IMR-90 (cell line): Measurements from ENCODE around the gene BAMBI. TPM values are rescaled to one million over a fixed set of nuclear protein-coding genes. Genes with fewer than 3 reads are reported as not detected.

Source experiments
- ATAC-seq: fragments of 200-7000 bp; cut with Tn5 transposase; 2 replicates; pipeline ENCODE4 v1.9.1; 2020; ENCODE audit warnings: low read depth, mild to moderate bottlenecking, moderate library complexity
- BruUV-seq: library from RNA; stranded (reverse); fragments of 400-500 nt; replicated peaks from 2 replicates; lab custom pipeline; 2021; lab: Mats Ljungman, UMichigan
- CTCF ChIA-PET: fragments of 300-600 bp; formaldehyde crosslinking; extraction: SDS; loops from one replicate; lab custom pipeline; 2021; ENCODE audit warnings: antibody characterized with exemption; lab: Yijun Ruan, JAX
- POLR2A ChIA-PET: fragments of 300-600 bp; sonication (Branson Sonifier 250); formaldehyde crosslinking; loops from one replicate; lab custom pipeline; 2022; ENCODE audit warnings: antibody characterized with exemption; ENCODE audit not compliant: unreplicated experiment; lab: Charles Lee
- DNase-seq: peaks from one replicate; pipeline ENCODE4 v3.0.0; 2013
- H2AFZ ChIP-seq: replicated peaks from 2 replicates; pipeline ENCODE3; 2013; ENCODE audit warnings: low read length, mild to moderate bottlenecking; ENCODE audit not compliant: poor library complexity
- H2AK5ac ChIP-seq: 2 replicates; pipeline ENCODE4 v1.6.1; 2013; ENCODE audit warnings: low read depth, low read length, inconsistent platforms
- H2AK9ac ChIP-seq: replicated peaks from 2 replicates; pipeline ENCODE3; 2013; ENCODE audit warnings: mild to moderate bottlenecking, low read depth, low read length, moderate library complexity; ENCODE audit not compliant: poor library complexity
- H2BK120ac ChIP-seq: 2 replicates; pipeline ENCODE4 v1.6.1; 2013; ENCODE audit warnings: low read depth, low read length, inconsistent platforms
- H2BK15ac ChIP-seq: 3 replicates; pipeline ENCODE4 v1.6.1; 2013; ENCODE audit warnings: low read depth, low read length, inconsistent platforms
- H2BK20ac ChIP-seq: 2 replicates; pipeline ENCODE4 v1.6.1; 2013; ENCODE audit warnings: low read depth, mild to moderate bottlenecking, inconsistent platforms, low read length, moderate library complexity
- H2BK5ac ChIP-seq: 2 replicates; pipeline ENCODE4 v1.6.1; 2013; ENCODE audit warnings: mild to moderate bottlenecking, low read depth, low read length, inconsistent platforms; ENCODE audit not compliant: poor library complexity, severe bottlenecking
- H3K14ac ChIP-seq: replicated peaks from 2 replicates; pipeline ENCODE4 v1.6.1; 2013; ENCODE audit warnings: low read depth, low read length, inconsistent platforms
- H3K18ac ChIP-seq: 2 replicates; pipeline ENCODE4 v1.6.1; 2013; ENCODE audit warnings: low read depth, low read length, control low read depth
- H3K23ac ChIP-seq: 2 replicates; pipeline ENCODE4 v1.6.1; 2013; ENCODE audit warnings: low read depth, low read length, inconsistent platforms
- H3K27ac ChIP-seq: 2 replicates; pipeline ENCODE4 v1.5.1; 2013; ENCODE audit warnings: mild to moderate bottlenecking, control low read depth, low read length; ENCODE audit not compliant: insufficient read depth
- H3K27me3 ChIP-seq: 2 replicates; pipeline ENCODE4 v1.6.1; 2013; ENCODE audit warnings: low read length; ENCODE audit not compliant: control insufficient read depth, insufficient read depth
- H3K36me3 ChIP-seq: 2 replicates; pipeline ENCODE4 v1.6.1; 2013; ENCODE audit warnings: low read length, mixed read lengths; ENCODE audit not compliant: control insufficient read depth, insufficient read depth
- H3K4ac ChIP-seq: 2 replicates; pipeline ENCODE4 v1.6.1; 2013; ENCODE audit warnings: low read depth, low read length, inconsistent platforms
- H3K4me1 ChIP-seq: 2 replicates; pipeline ENCODE4 v1.6.1; 2013; ENCODE audit warnings: low read length, mixed read lengths; ENCODE audit not compliant: control insufficient read depth, insufficient read depth
- H3K4me2 ChIP-seq: 2 replicates; pipeline ENCODE4 v1.6.1; 2013; ENCODE audit warnings: low read depth, mild to moderate bottlenecking, control low read depth, low read length, moderate library complexity
- H3K4me3 ChIP-seq: 2 replicates; pipeline ENCODE4 v1.5.1; 2013; ENCODE audit warnings: low read depth, mild to moderate bottlenecking, control low read depth, low read length, moderate library complexity; ENCODE audit not compliant: insufficient read depth
- H3K56ac ChIP-seq: 2 replicates; pipeline ENCODE4 v1.6.1; 2013; ENCODE audit warnings: low read length, inconsistent platforms; ENCODE audit not compliant: insufficient read depth; ENCODE audit errors: extremely low read depth
- H3K79me1 ChIP-seq, 2 experiments: 2 replicates each; pipeline ENCODE4 v1.6.1; 2013; ENCODE audit warnings: low read length in 2 of 2, inconsistent platforms in 1 of 2, low read depth in 1 of 2
- H3K9ac ChIP-seq: 2 replicates; pipeline ENCODE4 v1.6.1; 2013; ENCODE audit warnings: low read depth, low read length, control low read depth
- H3K9me1 ChIP-seq: 2 replicates; pipeline ENCODE4 v1.6.1; 2013; ENCODE audit warnings: low read length, inconsistent platforms; ENCODE audit not compliant: insufficient read depth
- H3K9me3 ChIP-seq: 2 replicates; pipeline ENCODE4 v1.6.1; 2013; ENCODE audit warnings: low read length; ENCODE audit not compliant: control insufficient read depth, insufficient read depth
- H4K20me1 ChIP-seq: 2 replicates; pipeline ENCODE4 v1.6.1; 2013; ENCODE audit warnings: low read length, inconsistent platforms; ENCODE audit not compliant: insufficient read depth
- H4K5ac ChIP-seq: 2 replicates; pipeline ENCODE4 v1.6.1; 2013; ENCODE audit warnings: mild to moderate bottlenecking, low read depth, low read length, control low read depth
- H4K8ac ChIP-seq, 2 experiments: 2 replicates each; pipeline ENCODE4 v1.6.1; 2013; ENCODE audit warnings: low read depth in 2 of 2, low read length in 2 of 2, control low read depth in 1 of 2, inconsistent platforms in 1 of 2
- H4K91ac ChIP-seq: 2 replicates; pipeline ENCODE4 v1.6.1; 2013; ENCODE audit warnings: low read depth, low read length, inconsistent platforms; ENCODE audit not compliant: insufficient read depth
- BHLHE40 ChIP-seq: fragments of 150-350 bp; IDR thresholded peaks from 2 replicates; pipeline ENCODE4 v1.6.1; 2016; ENCODE audit warnings: mild to moderate bottlenecking, low read depth, low read length
- CEBPB ChIP-seq: IDR thresholded peaks from 2 replicates; pipeline ENCODE4 v1.6.1; 2012; ENCODE audit warnings: low read depth, low read length, improper control_type of control experiment
- CHD1 ChIP-seq: IDR thresholded peaks from 2 replicates; pipeline ENCODE4 v1.6.1; 2012; ENCODE audit warnings: low read depth, low read length, improper control_type of control experiment
- ELK1 ChIP-seq: fragments of 150-350 bp; IDR thresholded peaks from 2 replicates; pipeline ENCODE4 v1.6.1; 2016; ENCODE audit warnings: low read depth, mild to moderate bottlenecking, low read length, moderate library complexity, borderline replicate concordance
- MAFK ChIP-seq: IDR thresholded peaks from 2 replicates; pipeline ENCODE4 v1.6.1; 2012; ENCODE audit warnings: low read depth, low read length, improper control_type of control experiment
- MXI1 ChIP-seq: IDR thresholded peaks from 2 replicates; pipeline ENCODE4 v1.6.1; 2012; ENCODE audit warnings: low read depth, mild to moderate bottlenecking, low read length, moderate library complexity, borderline replicate concordance
- NFE2L2 ChIP-seq: fragments of 150-350 bp; IDR thresholded peaks from 2 replicates; pipeline ENCODE4 v1.6.1; 2016; ENCODE audit warnings: low read depth, mild to moderate bottlenecking, low read length
- POLR2A ChIP-seq: IDR thresholded peaks from 2 replicates; pipeline ENCODE4 v1.6.1; 2012; ENCODE audit warnings: mild to moderate bottlenecking, low read depth, low read length
- RAD21 ChIP-seq: IDR thresholded peaks from 2 replicates; pipeline ENCODE4 v1.6.1; 2012; ENCODE audit warnings: low read length, improper control_type of control experiment
- RCOR1 ChIP-seq: IDR thresholded peaks from 2 replicates; pipeline ENCODE4 v1.6.1; 2012; ENCODE audit warnings: mild to moderate bottlenecking, low read length, improper control_type of control experiment; ENCODE audit not compliant: insufficient replicate concordance
- RFX5 ChIP-seq: IDR thresholded peaks from 2 replicates; pipeline ENCODE4 v1.8.0; 2012; ENCODE audit warnings: low read depth, mild to moderate bottlenecking, low read length, moderate library complexity
- SMC3 ChIP-seq: fragments of 150-350 bp; IDR thresholded peaks from 2 replicates; pipeline ENCODE4 v1.6.1; 2016; ENCODE audit warnings: low read depth, mild to moderate bottlenecking, antibody characterized with exemption, low read length, moderate library complexity
- USF2 ChIP-seq: fragments of 150-350 bp; IDR thresholded peaks from 2 replicates; pipeline ENCODE4 v1.6.1; 2017; ENCODE audit warnings: mild to moderate bottlenecking, antibody characterized with exemption, low read length, low read depth
- WGBS, 2 experiments: methylation state at CpG; one replicate each; pipeline versions ENCODE4 v1.1.5 to v1.1.7; 2013; ENCODE audit warnings: missing lambda C conversion rate in 2 of 2; ENCODE audit not compliant: insufficient read length in 1 of 2; ENCODE audit errors: extremely low coverage in 2 of 2; 5-methylcytosine and 5-hydroxymethylcytosine counted together
- dilution Hi-C: fragments of 300-500 bp; cut with HindIII; formaldehyde crosslinking; loops from one replicate; pipeline ENCODE4 v1.14.3; 2018; ENCODE audit warnings: low sequenced_read_pairs; ENCODE audit not compliant: unreplicated experiment
- in situ Hi-C: fragments of 300-500 bp; cut with MboI; formaldehyde crosslinking; loops from 3 replicates; pipeline ENCODE4 v1.14.3; 2019; ENCODE audit warnings: low sequenced_read_pairs, inconsistent platforms, mixed read lengths
- intact Hi-C: fragments of 100-400 bp; cut with micrococcal nuclease; formaldehyde crosslinking; loops from 2 replicates; pipeline ENCODE4 v1.10.0; 2022
- polyA plus RNA-seq, 3 experiments: library from polyadenylated mRNA; depleted of rRNA; stranded (reverse); fragments of >200 nt; gene quantifications; 2 replicates each; pipeline ENCODE4 v1.2.3, GENCODE V29; 2012; ENCODE audit warnings: low replicate concordance in 1 of 3
- total RNA-seq: library from RNA; depleted of rRNA; stranded (reverse); fragments of >200 nt; gene quantifications from 2 replicates; pipeline ENCODE4 v1.2.3, GENCODE V29; 2012

The BAMBI gene
- total and polyA plus RNA-seq, 2 of the 4 experiments (the other 2 are of a cell fraction), result 14.4 to 19.4 TPM

GRCh38 chr10:28719789-28720436, 42.6 kb downstream of the BAMBI start:
- no peak overlapping the region for H3K14ac ChIP-seq
- dilution Hi-C loops, result no loop called here
- peak overlapping the region in 1 of 2 experiments; percentile 50; a peak in 1 of 4 replicates for H4K8ac ChIP-seq
- H3K23ac ChIP-seq, result no peak overlapping the region
- in situ Hi-C loops, result no loop called here
- H2AK5ac ChIP-seq, result no peak overlapping the region; the same call in 1 of the 2 replicates
- H3K4me1 ChIP-seq, result peaks cover 10% of the 10 kb centered on the region
- H3K9me1 ChIP-seq, result no peaks in the 10 kb centered on the region
- no peak overlapping the region for H4K91ac ChIP-seq
- no peak overlapping the region; the same call in 2 of the 3 replicates for H2BK15ac ChIP-seq
- no peaks in the 10 kb centered on the region for H4K20me1 ChIP-seq
- H3K27me3 ChIP-seq, result no peaks in the 10 kb centered on the region
- CTCF ChIA-PET, result interaction anchor here (0.8 kb wide), 1 partner anchor 56 kb away, joined by 3 read pairs; no protein-coding TSS in a partner anchor
- POLR2A ChIA-PET, result no interaction called here
- no peak overlapping the region for H2AK9ac ChIP-seq
- H3K79me1 ChIP-seq, result no peaks in the 10 kb centered on the region
- H2BK5ac ChIP-seq, result peak overlapping the region; percentile 53
- no peak overlapping the region for H3K9ac ChIP-seq
- TF ChIP-seq RAD21 (no peak), CHD1 (no peak), CEBPB (no peak), BHLHE40 (no peak), USF2 (no peak), ELK1 (no peak), POLR2A (no peak), NFE2L2 (peak; percentile 96), RCOR1 (no peak), MAFK (peak; percentile 64; the same call in 1 of the 2 replicates), SMC3 (no peak), MXI1 (no peak), RFX5 (no peak)
- no peak overlapping the region for H3K4me2 ChIP-seq
- no peaks in the 10 kb centered on the region for H3K36me3 ChIP-seq
- H2BK120ac ChIP-seq, result peak overlapping the region; percentile 73
- H4K5ac ChIP-seq, result no peak overlapping the region
- H3K4me3 ChIP-seq, result no peak overlapping the region
- no peak overlapping the region for H3K56ac ChIP-seq
- WGBS, 2 experiments, result no CpG with 5 or more reads among the region's 8 CpGs
- BruUV-seq, result no TSS peak
- H2BK20ac ChIP-seq, result peak overlapping the region; percentile 42; the same call in 1 of the 2 replicates
- H2AFZ ChIP-seq, result no peak overlapping the region
- H3K4ac ChIP-seq, result 0 out of 2 replicates have a peak overlapping the region, but pooled peaks have one; percentile 47
- ATAC-seq (peak; percentile 86), DNase-seq (peak; percentile 71)
- H3K18ac ChIP-seq, result no peak overlapping the region; the same call in 1 of the 2 replicates
- peaks cover 3% of the 10 kb centered on the region; the same call in 1 of the 2 replicates for H3K9me3 ChIP-seq
- intact Hi-C loops, result no loop called here
- H3K27ac ChIP-seq, result no peak overlapping the region
